Cardiac ventricle fibroblast (primary cell): ENCODE measurements around the gene ADAM33. TPM values are rescaled to one million over a fixed set of nuclear protein-coding genes. Genes with fewer than 3 reads are reported as not detected.

Experiments used
- total RNA-seq: library from RNA; depleted of rRNA; stranded (reverse); fragments of >200 nt; gene quantifications from 2 replicates; pipeline ENCODE4 v1.2.3, GENCODE V29; 2015

The ADAM33 gene
- total RNA-seq = 14.1 and 14.8 TPM in 2 replicates

DNA sequence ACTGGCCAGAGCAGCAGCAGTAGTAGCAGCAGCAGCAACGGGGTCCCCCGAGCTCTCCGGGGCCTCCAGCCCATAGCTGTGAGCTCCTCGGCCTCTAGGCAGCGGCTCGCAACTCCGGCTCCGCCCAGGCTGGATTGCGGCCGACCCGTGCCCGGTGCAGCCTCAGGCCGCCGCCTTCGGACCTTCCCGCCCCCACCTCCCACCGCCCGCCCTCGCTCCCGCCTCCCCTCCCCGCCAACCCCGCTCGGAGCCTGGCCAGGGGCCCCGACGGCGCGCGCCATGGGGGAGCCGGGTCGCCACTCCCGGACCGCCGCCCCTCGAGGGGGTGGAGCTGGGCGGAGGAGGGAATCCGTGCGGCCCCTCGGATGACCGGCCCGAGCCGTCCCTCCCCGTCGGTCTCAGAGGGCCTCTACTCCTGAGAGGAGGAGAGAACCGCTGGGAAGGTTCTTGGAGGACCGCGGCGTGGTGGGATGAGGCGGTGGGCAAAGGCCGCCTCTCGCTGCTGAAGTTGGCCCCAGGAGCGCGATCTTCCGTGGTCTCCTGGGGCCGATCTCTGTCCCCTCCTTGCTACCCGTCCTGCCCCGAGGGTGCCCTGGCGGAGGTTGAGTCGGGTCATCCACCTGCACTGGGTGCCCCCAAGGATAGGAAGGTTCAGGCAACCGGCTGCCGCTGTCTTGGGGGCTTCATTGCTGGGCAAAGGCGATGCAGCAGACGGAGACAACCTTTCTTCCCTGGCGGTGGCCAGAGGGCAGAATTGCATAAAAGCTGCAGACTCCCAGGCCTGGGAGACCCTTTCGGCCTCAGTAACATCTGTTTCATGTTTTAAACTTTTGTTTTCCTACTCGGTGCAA lies at the start of gene ADAM33:
ADAM33 (minus strand) TSS at position 80 of the 851 bp plus-strand sequence; CDS start at position 74, 6 bp downstream.

GRCh38 chr20:3712279-3712873 lies 30.6 kb upstream of the ADAM33 start, which contains the start of gene SIGLEC1:
Gene SIGLEC1, minus strand, starts transcription at chr20:3712600. Its CDS starts 5,472 bp downstream, at chr20:3707128.

DNA sequence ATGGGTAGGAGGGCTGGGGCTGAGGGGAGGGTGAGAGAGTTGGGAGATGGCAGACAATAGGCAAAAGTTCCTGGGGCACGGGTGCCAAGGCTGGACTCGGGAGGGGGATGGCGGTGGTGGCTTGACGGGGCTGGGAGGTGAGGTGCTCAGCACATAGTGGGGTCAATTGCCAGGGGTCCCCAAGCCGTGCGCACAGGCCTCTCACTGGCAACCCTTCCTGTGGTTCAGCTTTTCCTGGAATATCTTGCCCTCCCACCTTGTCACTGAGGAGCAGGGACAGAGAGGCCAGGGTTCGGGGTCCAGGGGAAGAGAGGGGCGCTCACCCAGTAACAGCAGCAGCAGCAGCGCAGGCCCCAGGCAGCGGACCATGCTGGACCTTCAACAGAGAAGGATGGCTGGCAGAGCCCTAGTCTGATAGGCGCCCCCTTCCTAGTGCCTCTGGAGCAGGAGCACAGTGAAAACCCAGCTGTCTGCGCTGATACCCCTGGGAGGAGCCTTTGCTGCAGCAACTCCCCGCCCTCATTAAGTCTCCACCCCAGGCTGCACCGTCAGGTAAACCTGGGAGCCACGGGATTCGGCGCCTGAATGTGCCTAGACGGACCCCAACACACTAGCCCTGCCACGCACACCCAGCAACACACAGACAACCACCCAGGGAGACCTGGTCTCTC lies 18.6 kb downstream of the ADAM33 start, which contains the start of gene GFRA4:
GFRA4 (minus strand) TSS at position 369 of the 671 bp plus-strand sequence; CDS start at position 369, 0 bp downstream.

Other genes starting within 250 kb of the ADAM33 start
- gene ATRN, start 211.0 kb downstream of the ADAM33 start, total RNA-seq = 36.1 and 41.0 TPM in 2 replicates
- not detected in 2 replicates for gene GFRA4, start 18.6 kb downstream of the ADAM33 start, total RNA-seq
- gene SIGLEC1, start 30.6 kb upstream of the ADAM33 start, total RNA-seq = not detected in 2 replicates
- 1.1 and 1.3 TPM in 2 replicates for gene HSPA12B, start 50.7 kb upstream of the ADAM33 start, total RNA-seq
- gene ADISSP, start 85.7 kb upstream of the ADAM33 start, total RNA-seq = 20.7 and 23.2 TPM in 2 replicates
- gene SPEF1, start 99.4 kb upstream of the ADAM33 start, total RNA-seq = not detected in 2 replicates
- gene CENPB, start 104.7 kb upstream of the ADAM33 start, total RNA-seq = 54.4 and 55.2 TPM in 2 replicates
- 53.9 and 61.6 TPM in 2 replicates for gene CDC25B, start 114.3 kb upstream of the ADAM33 start, total RNA-seq
- gene AP5S1, start 138.5 kb upstream of the ADAM33 start, total RNA-seq = 21.6 and 23.3 TPM in 2 replicates
- 31.3 and 32.8 TPM in 2 replicates for gene MAVS, start 164.8 kb upstream of the ADAM33 start, total RNA-seq
- 30.5 and 32.1 TPM in 2 replicates for gene PANK2, start 207.4 kb upstream of the ADAM33 start, total RNA-seq